Umbilical cord (tissue), 2 donors: ENCODE results near the gene IL17D. TPM values are rescaled to one million over a fixed set of nuclear protein-coding genes. Genes with fewer than 3 reads are reported as not detected.
A peak's percentile ranks its signal among the peaks of the same experiment; 100 is the strongest.
"Not testable (repeated sequence)": the region's sequence is repeated elsewhere in the genome, so short reads cannot be mapped to it uniquely, and the experiment has no call there.

ENCODE experiments used
- DNase-seq: peaks from one replicate; pipeline ENCODE4 v3.0.0-alpha.2; 2015; ENCODE audit warnings: low spot score
- total RNA-seq: library from RNA; depleted of rRNA; stranded (reverse); fragments of >200 nt; gene quantifications from one replicate; pipeline ENCODE4 v1.2.3, GENCODE V29; 2014; ENCODE audit warnings: low replicate concordance; ENCODE audit not compliant: insufficient read depth

The IL17D gene
- total RNA-seq, 1 donor from 2014 or later, result 11.8 TPM

DNA sequence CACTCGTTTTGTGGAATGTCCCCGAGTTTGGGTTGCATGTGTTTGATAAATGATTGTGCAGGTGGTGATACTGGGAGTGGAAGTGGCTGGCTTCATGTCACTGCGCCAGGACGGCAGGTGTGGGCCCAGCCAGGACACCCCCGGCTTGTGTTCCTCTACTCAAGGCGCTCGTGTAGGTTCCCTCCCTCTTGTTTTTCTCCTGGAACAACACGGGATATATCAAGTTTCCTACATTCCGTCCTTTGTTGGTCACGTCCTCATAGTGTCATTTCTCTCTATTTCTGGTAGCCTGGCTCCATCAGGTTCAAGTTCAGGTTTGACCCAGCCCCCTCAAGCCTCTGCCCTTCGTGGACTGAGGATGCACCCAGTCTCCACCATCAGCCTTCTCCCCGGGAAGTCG lies 16.3 kb downstream of the IL17D start:
- no peak for DNase-seq

- DNase-seq, result no peak
Measured at GRCh38 chr13:20720499-20720898, 17.0 kb downstream of the IL17D start.

GRCh38 chr13:20721058-20721453 lies 17.6 kb downstream of the IL17D start:
- no peak for DNase-seq

DNA sequence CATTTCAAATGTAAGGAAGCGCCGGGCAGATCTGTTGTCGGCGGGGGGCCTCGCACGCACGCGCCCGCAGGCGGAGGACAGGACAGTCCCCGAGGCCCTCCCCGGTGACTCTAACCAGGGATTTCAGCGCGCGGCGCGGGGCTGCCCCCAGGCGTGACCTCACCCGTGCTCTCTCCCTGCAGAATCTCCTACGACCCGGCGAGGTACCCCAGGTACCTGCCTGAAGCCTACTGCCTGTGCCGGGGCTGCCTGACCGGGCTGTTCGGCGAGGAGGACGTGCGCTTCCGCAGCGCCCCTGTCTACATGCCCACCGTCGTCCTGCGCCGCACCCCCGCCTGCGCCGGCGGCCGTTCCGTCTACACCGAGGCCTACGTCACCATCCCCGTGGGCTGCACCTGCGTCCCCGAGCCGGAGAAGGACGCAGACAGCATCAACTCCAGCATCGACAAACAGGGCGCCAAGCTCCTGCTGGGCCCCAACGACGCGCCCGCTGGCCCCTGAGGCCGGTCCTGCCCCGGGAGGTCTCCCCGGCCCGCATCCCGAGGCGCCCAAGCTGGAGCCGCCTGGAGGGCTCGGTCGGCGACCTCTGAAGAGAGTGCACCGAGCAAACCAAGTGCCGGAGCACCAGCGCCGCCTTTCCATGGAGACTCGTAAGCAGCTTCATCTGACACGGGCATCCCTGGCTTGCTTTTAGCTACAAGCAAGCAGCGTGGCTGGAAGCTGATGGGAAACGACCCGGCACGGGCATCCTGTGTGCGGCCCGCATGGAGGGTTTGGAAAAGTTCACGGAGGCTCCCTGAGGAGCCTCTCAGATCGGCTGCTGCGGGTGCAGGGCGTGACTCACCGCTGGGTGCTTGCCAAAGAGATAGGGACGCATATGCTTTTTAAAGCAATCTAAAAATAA lies 18.2 kb downstream of the IL17D start:
- peak; percentile 68 for DNase-seq

DNA sequence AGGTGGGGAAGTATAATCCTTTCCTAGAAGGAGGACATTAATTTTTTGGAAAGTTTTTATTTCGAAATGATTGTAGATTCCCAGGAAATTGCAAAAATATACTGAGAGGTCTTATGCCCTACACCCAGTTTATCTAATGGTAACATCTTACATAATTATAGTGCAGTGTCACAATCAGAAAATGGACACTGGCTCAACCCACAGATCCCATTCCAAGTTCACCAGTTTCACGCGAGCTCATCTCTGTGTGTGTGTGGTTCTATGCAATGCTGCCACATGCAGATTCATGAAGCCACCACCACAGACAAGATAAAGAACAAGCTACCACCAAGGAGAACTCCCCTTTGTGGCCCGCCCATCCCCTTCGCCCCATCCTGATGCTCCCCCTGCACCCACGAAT lies 24.4 kb downstream of the IL17D start:
- no peak for DNase-seq

DNA sequence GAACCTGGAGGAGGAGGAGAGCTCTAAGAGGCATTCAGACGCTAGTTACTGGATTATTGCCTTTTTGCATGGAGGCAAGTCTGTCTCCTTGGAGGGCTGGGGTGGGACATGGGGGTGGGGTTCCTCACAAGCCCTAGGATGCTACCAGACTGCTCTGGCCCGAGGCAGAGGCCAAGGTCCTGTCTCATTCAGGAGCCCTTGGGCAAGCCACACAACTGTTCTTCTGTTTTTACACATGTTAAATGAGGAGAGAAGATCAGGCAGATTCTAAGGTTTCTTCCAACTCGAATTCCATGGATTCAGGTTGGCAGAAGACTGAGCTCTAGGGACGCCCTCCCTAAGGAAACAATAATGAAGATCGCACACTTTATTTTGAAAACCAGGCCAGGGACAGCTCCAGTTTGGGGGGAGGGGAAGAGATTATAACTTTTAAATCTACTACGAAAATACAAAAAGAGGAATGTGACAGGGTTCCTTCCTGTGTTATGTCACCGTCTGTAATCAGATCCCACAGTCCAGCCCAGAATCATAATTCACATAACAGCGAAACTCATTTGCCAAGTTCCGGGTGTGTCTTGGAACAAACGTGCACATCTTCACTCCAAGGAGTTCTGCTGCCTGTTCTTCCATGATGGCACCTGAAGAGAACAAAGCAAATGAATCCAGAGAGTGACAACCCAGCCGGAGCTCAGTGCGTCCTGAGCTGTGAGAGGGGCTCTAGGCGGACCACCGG lies 25.2 kb downstream of the IL17D start:
- peak; percentile 19 for DNase-seq

- DNase-seq, result no peak
Measured at GRCh38 chr13:20729633-20730585, 26.4 kb downstream of the IL17D start.

DNA sequence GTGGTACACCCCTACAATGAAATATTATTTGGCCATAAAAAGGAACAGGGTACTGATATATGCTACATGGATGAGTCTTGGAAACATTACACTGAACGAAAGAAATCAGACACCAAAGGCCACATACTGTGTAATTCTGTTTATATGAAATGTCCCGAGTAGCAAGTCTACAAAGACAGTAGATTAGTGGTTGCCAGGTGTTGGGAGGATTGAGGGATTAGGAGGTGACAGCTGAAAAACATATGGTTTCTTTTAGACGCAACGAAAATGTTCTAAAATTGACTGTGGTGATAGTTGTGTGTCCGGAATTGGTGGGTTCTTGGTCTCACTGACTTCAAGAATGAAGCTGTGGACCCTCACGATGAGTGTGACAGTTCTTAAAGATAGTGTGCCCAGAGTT lies 35.1 kb downstream of the IL17D start:
- no peak for DNase-seq

- DNase-seq, result no peak
Measured at GRCh38 chr13:20740021-20740420, 36.5 kb downstream of the IL17D start.

DNA sequence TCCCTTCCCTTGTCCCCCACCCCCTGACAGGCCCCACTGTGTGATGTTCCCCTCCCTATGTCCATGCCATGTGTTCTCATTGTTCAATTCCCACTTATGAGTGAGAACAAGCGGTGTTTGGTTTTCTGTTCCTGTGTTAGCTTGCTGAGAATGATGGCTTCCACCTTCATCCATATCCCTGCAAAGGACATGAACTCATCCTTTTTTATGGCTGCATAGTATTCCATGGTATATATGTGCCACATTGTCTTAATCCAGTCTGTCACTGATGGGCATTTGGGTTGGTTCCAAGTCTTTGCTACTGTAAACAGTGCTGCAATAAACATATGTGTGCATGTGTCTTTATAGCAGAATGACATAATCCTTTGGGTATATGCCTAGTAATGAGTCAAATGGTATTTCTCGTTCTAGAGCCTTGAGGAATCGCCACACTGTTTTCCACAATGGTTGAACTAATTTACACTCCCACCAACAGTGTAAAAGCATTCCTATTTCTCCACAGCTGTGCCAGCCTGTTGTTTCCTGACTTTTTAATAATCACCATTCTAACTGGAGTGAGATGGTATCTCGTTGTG lies 40.4 kb downstream of the IL17D start:
- DNase-seq, result not testable (repeated sequence)

- DNase-seq, result no peak
Measured at GRCh38 chr13:20749377-20749776, 45.9 kb downstream of the IL17D start.

- DNase-seq, result no peak
Measured at GRCh38 chr13:20754009-20754408, 50.5 kb downstream of the IL17D start.

DNA sequence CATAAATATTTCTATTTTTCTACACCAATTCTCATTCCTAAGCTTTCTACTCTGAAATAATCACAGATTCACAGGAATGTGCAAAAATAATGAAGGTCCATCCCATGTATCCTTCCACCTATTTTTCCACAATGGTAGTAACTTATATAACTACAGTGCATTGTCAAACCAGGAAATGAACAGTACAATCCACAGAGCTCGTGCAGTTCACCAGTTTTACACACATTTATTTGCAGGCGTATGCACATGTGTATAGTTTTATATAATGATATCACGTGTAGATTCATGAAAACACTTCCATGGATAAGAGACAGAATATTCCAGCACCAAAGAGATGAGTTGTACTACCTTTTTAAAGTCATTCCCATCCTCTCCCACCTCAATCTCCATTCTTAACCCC lies 57.4 kb downstream of the IL17D start:
- DNase-seq, result no peak

DNA sequence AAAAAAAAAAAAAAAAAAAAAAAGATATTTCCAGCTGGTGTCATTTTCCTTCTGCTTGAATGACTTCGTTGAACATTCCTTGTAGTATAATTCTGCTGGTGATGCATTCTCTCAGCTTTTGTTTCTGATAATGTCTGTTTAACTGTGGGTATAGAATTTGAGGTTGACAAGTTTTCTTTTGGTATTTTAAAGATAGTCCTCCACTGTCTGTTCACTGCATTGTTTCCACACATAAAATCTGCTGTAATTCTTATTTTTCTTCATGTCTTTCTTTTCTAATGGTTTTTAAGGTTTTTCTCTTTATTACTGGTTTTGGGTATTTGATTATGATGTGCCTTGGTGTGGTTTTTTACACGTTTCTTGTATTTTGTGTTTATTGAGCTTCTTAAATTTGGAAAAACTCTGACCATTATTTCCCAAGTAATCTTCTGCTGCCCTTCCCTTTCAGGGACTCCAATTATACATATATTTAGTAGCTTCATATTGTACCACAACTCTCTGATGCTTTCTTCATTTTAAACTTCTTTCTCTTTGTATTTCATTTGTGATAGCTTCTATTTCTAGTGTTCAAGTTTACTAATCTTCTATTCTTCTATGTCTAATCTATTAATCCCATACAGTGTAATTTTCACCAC lies 63.9 kb downstream of the IL17D start:
- no peak for DNase-seq

DNA sequence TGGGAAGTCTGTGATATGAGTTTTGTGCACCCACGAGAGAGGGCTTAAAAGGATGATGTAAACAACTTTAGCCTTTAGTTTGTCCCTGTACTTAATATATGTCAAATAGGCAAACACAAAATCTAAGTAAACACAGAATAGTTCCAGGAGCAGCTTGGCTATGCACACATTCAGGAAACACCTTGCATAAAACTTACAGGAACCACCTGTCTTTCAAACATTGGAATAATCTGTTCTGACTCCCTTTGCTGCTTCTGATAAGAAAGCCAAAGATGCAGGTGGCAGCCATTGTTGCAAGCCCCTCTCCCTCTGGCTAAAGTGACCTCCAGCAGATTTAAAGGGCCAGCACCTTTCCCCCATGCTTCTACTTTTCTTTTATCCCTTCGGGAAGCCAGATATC lies 65.6 kb downstream of the IL17D start:
- DNase-seq, result no peak

DNA sequence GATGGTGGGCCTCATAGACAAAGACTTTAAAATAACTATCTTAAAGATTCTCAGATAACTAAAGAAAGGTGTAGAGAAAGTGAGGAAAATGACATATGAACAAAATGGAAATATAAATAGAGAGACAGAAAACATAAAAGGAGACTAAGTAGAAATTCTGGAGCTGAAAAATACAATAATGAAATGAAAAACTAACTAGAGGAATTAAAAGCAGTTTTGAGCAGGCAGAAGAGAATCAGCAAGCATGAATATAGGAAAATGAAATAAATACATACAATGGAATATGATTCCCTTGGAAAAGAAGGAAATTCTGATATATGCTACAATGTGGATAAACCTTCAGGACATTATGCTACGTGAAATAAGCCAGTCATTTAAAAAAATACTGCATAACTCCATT lies 66.3 kb downstream of the IL17D start:
- DNase-seq, result no peak

Other genes with a start within 250 kb of the IL17D start
- gene CRYL1, start 177.8 kb upstream of the IL17D start, total RNA-seq, result 17.8 TPM
- gene IFT88, start 136.5 kb upstream of the IL17D start, total RNA-seq, result 14.0 TPM
- gene EEF1AKMT1, start 70.3 kb downstream of the IL17D start, total RNA-seq, result 20.9 TPM
- 14.4 TPM for gene XPO4, start 199.0 kb downstream of the IL17D start, total RNA-seq